Stimulated activated CD4-positive, alpha-beta T cell treated with anti-CD3 and anti-CD28 coated beads, Interleukin-1b, Interleukin-23, amount 100 ng/mL, for 4 hours (primary cell): ENCODE measurements around the gene PPA1.
"Not testable (repeated sequence)": the region's sequence is repeated elsewhere in the genome, so short reads cannot be mapped to it uniquely, and the experiment has no call there.

Experiments
- DNase-seq, 2 donors: peaks; one replicate each; pipeline ENCODE4 v3.0.0-alpha.2; 2020; ENCODE audit warnings: low read depth in 2 of 2

PPA1 gene

GRCh38 chr10:70212277-70212676, 21.0 kb downstream of the PPA1 start:
- DNase-seq: no peak

GRCh38 chr10:70206762-70207161, 26.5 kb downstream of the PPA1 start:
- no peak for DNase-seq

GRCh38 chr10:70201105-70201504, 32.1 kb downstream of the PPA1 start:
- no peak for DNase-seq

- DNase-seq: no peak
These were observed 34.3 kb downstream of the PPA1 start for GRCh38 chr10:70198696-70199466.

- no peak for DNase-seq
These were observed 35.8 kb downstream of the PPA1 start for GRCh38 chr10:70197235-70197945.

GRCh38 chr10:70193391-70193844, 39.8 kb downstream of the PPA1 start:
- DNase-seq: no peak

GRCh38 chr10:70192326-70192968, 40.8 kb downstream of the PPA1 start:
- DNase-seq: no peak

GRCh38 chr10:70191972-70192305, 41.3 kb downstream of the PPA1 start:
- no peak for DNase-seq

- no peak for DNase-seq
These were observed 41.9 kb downstream of the PPA1 start for GRCh38 chr10:70191161-70191971.

GRCh38 chr10:70190581-70190980, 42.6 kb downstream of the PPA1 start:
- no peak for DNase-seq

GRCh38 chr10:70190102-70190501, 43.1 kb downstream of the PPA1 start:
- DNase-seq: no peak

- no peak for DNase-seq
These were observed 44.5 kb downstream of the PPA1 start for GRCh38 chr10:70188768-70189167.

- no peak for DNase-seq
These were observed 46.7 kb downstream of the PPA1 start for GRCh38 chr10:70186571-70186970.

- DNase-seq: no peak
These were observed 47.1 kb downstream of the PPA1 start for GRCh38 chr10:70186090-70186489.

GRCh38 chr10:70183304-70183703, 49.9 kb downstream of the PPA1 start:
- DNase-seq: no peak

GRCh38 chr10:70179209-70179608, 54.0 kb downstream of the PPA1 start:
- DNase-seq: not testable (repeated sequence)

- no peak for DNase-seq
These were observed 55.0 kb downstream of the PPA1 start for GRCh38 chr10:70178139-70178725.

GRCh38 chr10:70176441-70176840, 56.8 kb downstream of the PPA1 start:
- DNase-seq: no peak

GRCh38 chr10:70175516-70175915, 57.7 kb downstream of the PPA1 start:
- DNase-seq: no peak

GRCh38 chr10:70174058-70174741, 59.0 kb downstream of the PPA1 start:
- no peak for DNase-seq
